Stimulated activated CD4-positive, alpha-beta T cell treated with anti-CD3 and anti-CD28 coated beads, TNF-alpha, amount 100 ng/mL, for 1 hour (primary cell): ENCODE data around the gene TMPRSS15.

Experiments used
- DNase-seq, 3 donors: peaks; one replicate each; pipeline ENCODE4 v3.0.0-alpha.2; 2020; ENCODE audit warnings: low read depth in 3 of 3, low spot score in 1 of 3

Gene TMPRSS15

DNA sequence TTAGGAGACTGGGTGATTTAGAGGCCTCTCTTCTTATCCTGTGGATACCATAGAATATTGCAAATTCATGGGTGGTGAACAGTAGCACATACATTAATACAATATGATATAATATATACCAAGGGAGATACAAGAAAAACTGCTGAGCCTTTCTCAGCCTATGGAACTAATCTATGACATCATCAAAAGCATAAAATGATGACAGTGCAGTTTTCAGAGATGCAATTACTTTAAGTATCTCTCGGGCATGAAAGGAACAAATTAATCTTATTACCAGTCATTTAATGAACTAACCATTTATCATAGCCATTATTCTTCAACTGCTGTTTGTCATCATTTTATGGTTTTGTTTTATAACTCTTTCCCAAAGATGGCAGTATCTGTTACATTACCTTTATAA is 155.4 kb downstream of the TMPRSS15 start:
- DNase-seq: no peak

DNA sequence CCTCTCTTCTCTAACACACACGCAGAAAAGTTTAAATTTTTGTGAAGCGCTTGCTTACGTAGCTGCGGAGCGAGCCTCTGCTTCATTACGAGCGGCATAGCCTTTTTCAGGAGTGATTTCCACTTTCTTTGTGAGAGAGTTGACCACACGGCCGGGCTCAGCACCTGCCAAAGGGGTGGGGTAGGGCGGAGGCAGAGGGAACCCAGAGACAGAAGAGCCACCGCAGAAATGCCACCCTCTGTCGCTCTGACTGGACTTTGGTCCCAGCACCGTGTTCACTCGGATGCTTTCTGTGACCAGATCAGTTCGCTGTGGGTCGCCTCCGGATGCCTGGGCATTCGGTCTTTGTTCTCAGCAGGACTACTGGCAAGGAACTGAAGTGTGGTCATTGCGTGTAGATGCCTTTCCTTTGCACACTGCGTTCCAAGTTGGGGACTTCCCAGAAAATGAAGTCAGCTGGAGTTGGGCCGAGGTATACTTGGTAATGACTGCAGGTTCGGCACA is 158.1 kb downstream of the TMPRSS15 start:
- DNase-seq: no peak

DNA sequence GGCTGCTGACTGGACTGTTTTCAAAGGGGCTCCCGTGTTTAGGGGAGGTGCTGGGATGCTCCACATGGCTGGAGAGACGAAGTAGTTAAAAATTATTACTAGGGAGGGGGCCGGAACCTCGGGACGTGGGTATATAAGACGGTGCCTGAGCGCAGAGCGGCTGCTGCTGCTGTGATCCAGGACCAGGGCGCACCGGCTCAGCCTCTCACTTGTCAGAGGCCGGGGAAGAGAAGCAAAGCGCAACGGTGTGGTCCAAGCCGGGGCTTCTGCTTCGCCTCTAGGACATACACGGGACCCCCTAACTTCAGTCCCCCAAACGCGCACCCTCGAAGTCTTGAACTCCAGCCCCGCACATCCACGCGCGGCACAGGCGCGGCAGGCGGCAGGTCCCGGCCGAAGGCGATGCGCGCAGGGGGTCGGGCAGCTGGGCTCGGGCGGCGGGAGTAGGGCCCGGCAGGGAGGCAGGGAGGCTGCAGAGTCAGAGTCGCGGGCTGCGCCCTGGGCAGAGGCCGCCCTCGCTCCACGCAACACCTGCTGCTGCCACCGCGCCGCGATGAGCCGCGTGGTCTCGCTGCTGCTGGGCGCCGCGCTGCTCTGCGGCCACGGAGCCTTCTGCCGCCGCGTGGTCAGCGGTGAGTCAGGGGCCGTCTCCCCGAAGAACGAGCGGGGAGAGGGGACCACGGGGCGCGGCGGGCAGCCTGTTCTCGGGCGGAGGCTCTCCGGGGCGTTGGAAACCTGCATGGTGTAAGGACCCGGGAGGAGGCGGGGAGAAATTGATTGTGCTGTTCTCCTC is 158.7 kb downstream of the TMPRSS15 start, which contains the start of gene CHODL:
Gene CHODL, plus strand, starts transcription at position 163 of the 793 bp plus-strand sequence. Its CDS starts 391 bp downstream, at position 554.
- DNase-seq: no peak

DNA sequence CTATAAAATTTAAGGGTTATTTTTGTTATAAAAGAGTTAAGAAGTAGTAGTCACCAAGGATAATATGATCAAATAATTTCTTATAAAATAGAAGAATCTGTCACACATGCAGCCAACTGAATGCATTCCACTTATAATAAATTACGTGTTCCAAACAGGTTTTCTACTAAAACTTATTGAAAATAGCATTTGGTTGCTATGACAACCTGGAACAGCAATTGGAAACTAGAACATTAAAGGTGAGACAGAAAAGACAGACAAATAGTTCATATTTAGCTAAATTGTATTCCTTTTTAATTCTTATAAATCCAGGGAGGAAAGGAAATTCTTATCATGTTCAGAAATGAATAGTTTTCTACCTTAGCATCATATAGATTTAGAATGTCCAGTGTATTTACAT is 168.0 kb downstream of the TMPRSS15 start:
- DNase-seq: no peak

DNA sequence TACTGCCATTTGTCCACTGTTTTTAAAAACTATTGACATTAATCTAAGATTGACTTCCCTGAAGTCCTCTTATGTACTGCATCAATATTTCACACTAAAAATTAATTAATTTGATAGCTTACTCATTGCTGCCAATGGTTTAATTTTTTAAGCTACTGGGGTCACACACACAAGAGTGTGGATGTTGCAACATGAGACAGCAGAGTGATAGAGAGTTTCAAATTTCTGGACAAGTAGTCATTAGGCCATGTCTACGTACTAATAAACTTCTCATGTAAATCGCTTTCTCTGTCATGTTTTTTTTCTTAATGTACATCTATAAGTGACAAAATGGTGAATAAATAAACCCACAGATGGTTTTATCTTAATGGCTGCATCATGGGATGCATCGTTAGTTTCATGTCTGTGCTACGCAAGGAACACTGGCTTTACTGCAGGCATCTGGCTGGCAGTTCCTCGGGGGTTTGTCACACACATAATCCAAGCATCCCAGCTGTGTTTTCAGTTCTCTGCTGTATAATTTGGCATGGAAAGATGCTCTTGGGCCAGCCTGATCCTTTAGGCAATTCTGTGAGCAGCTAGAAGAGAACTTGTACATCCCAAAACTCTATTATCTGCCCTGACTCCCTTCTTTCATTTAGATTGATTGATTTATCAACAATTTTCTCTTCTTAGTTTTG is 175.4 kb downstream of the TMPRSS15 start:
- no peak for DNase-seq

DNA sequence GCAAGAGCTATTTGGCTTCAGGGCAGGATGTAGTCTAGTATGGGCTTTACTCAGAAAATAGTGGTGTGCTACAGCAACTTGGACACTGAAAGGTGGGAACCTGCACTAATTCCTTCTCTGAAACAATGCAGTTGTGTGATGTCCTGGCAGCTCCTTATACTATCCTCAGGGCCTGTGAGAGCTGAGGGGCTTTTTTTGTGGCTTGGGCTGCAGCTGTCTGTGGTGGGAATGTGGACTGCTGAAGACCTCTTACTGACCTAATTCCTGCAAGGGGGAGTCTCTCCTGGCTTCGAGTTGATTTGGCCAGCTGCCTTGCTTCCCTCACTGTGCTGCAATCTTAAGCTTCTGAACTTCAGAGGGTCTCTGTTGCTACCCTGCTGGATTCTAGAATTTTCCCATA is 181.2 kb downstream of the TMPRSS15 start:
- DNase-seq: no peak

DNA sequence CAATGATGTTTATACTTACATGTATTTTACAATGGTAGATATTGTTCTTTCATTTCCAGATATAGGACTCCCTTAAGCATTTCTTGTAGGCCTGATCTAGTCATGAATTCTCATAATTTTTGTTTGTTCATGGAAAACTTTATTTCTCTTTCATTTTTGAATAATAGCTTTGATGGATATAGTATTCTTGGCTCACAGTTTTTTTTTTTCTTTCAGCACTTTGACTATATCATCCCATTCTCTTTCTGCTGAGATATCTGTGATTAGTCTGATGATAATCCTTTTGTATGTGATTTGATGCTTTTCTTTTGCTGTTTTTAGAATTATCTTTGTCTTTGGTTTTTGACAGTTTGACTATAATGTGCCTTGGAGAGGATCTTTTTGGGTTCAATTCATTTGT is 183.1 kb downstream of the TMPRSS15 start:
- DNase-seq: no peak
